Inflammatory macrophage treated with lipopolysaccharide for 1 hour (primary cell): ENCODE data around the gene BPNT1.
"Not testable (repeated sequence)": the region's sequence is repeated elsewhere in the genome, so short reads cannot be mapped to it uniquely, and the experiment has no call there.

ENCODE experiments used
- DNase-seq, 2 donors: peaks; one replicate each; pipeline ENCODE4 v3.0.0-alpha.2; 2020 to 2022

The BPNT1 gene

DNA sequence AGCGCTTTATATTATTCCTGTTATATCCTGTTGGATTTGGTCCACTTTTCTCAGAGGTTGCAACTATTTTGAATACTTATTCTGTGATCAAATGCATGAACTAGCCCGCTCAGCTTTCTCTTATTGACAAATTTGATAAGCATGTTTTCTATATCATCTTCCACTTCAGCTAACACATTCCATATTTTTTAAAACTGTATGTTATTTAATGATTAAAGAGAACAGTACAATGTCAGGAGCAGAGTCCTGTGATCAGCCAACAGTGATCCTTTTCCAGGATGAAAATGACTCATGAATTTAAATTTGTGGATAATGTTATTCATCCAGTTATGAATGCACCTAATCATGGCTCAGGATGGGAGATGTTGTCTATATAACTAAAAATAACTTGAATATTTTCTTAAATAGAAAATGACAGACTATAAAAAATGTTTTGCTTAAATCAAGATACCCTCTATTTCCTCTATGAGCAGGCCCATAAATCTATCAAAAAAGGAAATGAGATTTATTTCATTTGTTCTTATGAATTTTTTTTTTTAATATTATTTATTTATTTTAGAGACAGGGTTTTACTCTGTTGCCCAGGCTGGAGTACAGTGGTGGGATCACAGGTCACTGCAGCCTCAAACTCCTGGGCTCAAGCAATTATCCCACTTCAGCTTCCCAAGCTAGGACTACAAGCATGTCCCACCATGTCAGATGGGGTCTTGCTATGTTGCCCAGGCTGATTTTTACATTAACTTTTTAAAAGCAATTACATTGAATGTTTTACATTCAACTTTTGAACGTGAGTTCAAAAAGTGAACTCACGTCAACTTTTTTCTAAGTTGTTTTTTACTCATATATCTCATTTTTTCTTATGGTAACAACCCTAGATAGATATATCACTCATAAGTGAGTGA lies 12.5 kb downstream of the BPNT1 start:
- no peak for DNase-seq

DNA sequence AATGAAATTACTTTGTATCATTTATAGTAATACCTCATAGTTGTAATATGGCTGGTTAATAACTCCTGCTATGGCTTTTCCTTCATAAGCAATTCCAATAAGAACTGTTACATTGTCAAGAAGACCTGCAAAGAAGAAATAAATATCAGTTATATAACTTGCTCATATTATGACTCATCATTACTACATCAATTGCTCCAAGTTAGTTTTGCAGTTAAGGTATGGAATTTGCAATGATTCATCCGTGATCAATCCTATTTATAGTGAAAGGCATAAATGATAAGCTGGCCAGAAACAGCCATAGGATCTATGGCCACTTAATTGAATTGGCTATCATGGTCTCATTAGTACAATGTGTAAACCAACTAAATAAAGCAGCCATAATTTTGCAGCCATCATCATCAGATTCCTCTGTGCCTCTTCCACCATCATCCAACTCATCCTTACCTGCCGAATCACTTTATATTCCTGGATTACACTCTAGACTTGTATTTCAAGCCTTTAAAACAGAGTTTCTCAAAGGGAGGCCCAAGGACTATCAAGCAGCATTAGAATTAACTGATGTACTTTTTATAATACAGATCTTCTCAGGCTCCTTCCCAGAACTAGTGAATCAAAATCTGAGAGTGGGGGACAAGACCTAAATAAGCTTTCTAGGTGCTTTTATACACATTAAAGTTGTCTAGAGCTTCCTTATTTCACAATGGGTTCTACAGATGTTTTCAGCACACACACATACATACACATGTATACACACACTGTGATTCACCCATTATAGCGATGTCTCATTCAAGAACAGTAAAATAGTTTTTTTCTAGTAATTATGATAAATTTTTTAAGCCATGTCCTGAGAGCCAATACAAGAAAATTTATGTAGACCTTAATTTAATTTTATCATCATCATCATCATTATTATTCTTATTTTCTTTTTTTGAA lies 22.1 kb downstream of the BPNT1 start:
- no peak for DNase-seq

GRCh38 chr1:220062629-220063028 lies 27.0 kb downstream of the BPNT1 start:
- no peak for DNase-seq

- DNase-seq: no peak
These were observed 28.7 kb downstream of the BPNT1 start for GRCh38 chr1:220060876-220061275.

DNA sequence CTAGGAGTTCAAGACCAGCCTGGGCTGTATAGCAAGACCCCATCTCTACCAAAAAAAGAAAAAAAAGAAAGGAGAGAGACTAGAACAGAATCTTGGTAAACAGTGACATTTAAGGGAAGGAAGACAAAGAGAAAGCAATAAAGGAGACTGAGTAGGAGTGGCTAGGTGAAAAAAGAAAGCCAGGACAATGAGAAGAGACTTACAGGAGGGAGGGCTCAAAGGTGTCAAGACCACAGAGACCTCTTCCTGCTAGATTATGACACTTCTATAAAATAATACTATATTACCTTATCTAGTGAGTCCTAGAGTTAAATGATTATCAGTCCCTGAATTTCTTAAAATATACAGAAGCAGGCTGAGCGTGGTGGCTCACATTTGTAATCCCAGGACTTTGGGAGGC lies 33.2 kb downstream of the BPNT1 start:
- DNase-seq: no peak

DNA sequence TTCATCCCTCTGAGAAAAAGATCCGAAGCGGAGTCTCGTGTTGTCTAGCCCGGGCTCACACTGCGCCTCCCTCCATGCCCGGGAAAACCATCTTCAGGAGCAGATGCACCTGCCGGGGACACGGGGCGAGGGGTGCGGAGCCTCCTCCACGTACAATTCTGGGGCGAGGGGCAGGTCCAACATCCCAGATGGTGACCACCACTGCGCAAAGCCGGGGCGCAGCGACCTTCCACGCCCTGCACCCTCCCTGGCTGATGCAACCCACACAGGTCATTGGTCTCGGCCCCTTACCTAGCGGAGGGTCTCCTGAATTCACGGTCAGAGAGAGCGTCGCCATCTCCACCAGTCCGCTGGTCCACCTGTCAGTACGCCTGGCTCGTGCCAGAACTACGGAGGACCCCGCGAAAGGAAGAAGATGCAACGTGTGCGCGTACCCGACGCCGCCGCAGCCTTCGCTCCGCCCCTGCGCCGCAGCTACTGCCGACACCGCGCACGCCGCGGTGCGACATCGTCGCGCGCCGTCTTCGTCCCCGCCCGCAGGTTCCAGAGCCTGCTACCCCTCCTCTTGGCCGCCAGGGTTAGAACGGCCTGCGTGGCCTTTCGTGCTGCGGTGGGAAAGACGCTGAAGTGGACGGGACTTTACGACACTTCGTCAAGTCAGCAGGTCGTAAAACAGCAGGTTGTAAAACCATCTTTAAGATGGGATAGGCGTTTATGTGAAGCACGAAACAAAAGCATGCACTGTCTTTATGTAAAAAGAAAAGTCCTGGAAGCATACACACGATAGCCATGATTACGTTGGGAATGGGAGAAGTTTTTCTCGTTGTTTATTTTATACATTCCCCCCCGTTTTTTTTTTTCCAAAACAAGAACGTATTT lies 43.3 kb downstream of the BPNT1 start, which contains the start of gene EPRS1:
TSS of gene EPRS1 (minus strand) at position 454 of the 879 bp plus-strand sequence. CDS start at position 337, 117 bp downstream.
- peak; percentile 94 to 96 for DNase-seq

- DNase-seq: no peak
These were observed 44.1 kb downstream of the BPNT1 start for GRCh38 chr1:220045356-220046051.

GRCh38 chr1:220044678-220045355 lies 44.8 kb downstream of the BPNT1 start:
- peak; percentile 28 to 51 for DNase-seq

GRCh38 chr1:220043646-220044045 lies 45.9 kb downstream of the BPNT1 start:
- no peak for DNase-seq

GRCh38 chr1:220040028-220040596 lies 49.5 kb downstream of the BPNT1 start:
- no peak for DNase-seq

DNA sequence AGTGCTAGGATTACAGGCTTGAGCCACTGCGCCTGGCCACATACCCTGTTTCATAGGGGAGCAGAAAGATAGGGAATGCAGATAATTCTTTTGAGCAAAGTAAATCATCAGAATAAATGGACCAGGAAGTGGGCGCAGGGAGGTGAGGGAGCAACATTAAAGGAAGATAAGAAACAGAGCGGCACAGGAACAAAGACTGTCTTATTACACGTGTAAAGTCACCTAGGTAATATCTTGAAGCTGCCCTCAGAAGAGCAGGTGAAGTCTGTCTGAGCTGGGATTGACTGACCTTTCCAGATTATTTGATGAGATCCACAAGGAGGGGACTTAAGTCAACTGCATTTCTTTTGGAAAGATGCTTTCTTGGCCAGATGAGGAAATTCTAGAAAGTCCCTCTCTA lies 50.9 kb downstream of the BPNT1 start:
- no peak for DNase-seq

DNA sequence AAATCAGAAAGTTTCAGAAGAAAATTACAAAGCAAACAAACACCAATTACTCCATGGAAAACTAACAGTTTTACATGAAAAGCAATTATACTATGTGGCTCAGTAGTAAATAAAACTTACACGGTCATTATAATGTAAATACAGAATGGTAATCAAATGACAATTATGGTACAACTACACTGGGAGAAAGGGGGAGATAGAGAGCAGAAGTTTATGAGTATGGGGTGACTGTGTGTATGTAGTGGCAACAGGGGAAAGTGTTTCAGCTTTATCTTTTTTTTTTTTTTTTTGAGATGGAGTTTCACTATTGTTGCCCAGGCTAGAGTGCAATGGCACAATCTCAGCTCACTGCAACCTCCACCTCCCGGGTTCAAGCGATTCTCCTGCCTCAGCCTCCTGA lies 51.8 kb downstream of the BPNT1 start:
- DNase-seq: not testable (repeated sequence)

DNA sequence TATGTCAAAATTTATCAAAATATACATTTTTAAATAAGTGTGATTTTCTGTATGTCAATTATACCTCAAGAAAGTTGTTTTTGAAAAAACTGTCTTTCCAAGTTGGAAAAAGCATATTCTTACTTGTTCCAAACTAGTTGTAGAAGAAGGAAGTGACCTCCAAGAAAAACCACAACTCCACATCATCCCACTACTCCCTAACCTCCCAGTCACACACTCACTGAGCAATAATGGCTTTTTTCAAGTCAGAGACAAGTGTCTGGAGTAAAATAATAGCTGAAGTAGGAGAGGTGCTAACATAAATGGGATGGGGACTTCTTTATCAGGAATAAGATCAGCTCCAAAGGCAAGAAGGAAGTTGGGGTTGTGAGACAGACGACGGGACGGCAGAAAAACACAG lies 56.7 kb downstream of the BPNT1 start:
- DNase-seq: peak; percentile 33 to 63

- no peak for DNase-seq
These were observed 58.3 kb downstream of the BPNT1 start for GRCh38 chr1:220031287-220031686.

- DNase-seq: no peak
These were observed 61.2 kb downstream of the BPNT1 start for GRCh38 chr1:220028346-220028895.

DNA sequence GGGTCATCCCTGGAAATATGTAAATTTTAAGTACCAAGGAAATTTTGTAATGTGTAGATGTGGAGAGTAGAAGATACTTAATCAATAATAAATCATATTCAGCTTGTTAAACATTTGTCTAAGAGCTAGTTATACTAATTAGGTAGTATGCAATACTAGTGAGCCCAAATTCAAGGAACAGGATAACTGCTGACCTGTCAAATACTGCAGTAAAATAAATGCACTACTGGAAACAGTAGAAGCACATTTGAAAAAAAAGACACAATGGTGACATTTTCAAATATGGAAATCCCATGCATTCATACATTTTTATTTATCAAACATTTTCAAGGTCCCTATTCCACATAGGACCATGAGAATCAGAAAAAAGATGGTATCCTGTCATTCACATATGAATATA lies 70.5 kb downstream of the BPNT1 start:
- DNase-seq: no peak

GRCh38 chr1:220013497-220013896 lies 76.1 kb downstream of the BPNT1 start:
- DNase-seq: no peak

- DNase-seq: no peak
These were observed 77.3 kb downstream of the BPNT1 start for GRCh38 chr1:220012259-220012658.

- no peak for DNase-seq
These were observed 78.0 kb downstream of the BPNT1 start for GRCh38 chr1:220011620-220012019.
